Measurements from ENCODE around the gene PDE4D.

PDE4D gene

GRCh38 chr5:59125011-59125961 is 768.2 kb downstream of the PDE4D start:
- no peak for DNase-seq

DNA sequence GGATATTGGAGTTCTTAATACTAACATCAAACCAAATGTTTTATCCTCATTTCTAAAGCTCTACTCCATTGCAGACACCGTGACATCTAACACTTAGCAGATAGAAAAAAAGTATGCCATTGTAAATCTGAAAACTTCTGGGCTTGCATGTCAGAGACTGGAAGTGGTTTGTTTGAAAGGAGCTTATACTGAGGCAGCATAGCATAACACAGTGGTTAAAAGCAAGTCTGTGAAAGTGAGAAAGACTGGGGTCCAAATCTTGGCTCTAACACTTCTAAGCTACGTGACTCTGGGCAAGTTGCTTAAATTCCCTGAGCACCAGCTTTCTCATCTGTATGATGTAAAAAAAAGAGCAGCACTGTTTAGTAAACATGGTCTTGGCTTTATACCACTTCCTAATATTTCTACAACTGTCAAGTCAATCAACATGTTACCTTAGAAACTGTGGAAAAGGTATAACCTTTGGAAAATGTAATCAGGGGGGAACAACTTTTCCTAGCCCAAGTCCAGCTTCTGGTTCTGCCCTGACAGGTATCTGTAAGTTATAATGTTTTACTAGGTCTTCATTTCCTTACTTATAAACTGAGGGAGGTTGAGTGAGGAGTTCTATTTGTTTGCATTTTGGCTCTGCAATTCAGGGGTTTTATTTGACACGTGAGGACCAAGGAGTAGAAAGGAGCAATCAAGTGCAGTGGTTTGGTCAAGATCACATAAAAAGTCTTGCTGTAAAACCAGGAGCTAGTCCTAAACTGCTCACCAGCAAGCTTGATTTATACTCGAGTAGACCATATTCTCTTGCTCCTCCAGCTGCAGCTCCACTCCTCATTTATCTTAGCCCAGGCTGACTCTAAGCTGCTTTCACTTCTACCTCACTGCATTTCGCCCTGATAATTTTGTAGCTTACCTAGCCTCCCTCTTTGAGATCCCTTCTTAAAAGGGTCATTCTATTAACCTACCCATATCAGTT is 769.6 kb downstream of the PDE4D start:
- peak; percentile 49 for DNase-seq

DNA sequence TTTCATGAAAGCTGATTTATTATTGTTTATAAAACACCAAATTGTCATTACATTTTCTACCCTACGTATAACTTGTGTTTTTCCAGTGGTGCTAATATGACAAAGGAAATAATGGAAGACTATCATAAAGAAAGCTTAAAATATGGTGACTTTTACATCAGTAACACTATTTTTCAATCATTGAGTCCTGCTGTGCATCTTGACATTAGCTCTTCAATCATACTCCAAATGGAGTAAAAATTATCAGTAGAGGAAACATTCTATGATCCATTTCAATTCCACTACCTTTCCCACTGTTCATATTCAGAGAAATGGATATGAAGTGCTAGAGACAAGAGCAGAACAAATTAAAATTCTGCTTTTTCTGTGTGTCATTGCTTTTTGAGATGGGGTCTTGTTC is 774.0 kb downstream of the PDE4D start:
- no peak for DNase-seq

GRCh38 chr5:59117320-59117719 is 776.2 kb downstream of the PDE4D start:
- DNase-seq, result no peak

GRCh38 chr5:59116231-59116865 is 777.2 kb downstream of the PDE4D start:
- DNase-seq, result no peak

GRCh38 chr5:59115345-59115744 is 778.2 kb downstream of the PDE4D start:
- no peak for DNase-seq

DNA sequence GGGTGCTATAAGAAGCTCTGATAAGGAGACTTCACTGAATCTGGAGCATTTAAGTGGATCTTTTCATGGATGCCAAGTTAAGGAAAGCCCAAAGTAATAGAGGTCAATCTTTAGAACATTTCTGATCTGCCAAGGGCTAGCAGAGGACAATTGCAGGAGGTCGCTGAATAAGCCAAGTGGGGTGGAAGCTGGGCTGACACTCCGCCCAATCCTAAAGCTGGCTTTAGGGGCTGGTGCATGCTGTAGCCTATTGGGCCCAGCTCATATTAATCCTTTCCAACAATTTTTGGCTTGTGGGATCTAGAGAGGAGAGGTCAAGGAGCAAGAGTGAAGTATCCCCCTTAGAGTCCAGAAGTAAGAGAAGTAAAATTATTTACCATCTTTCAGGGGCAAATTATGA is 784.1 kb downstream of the PDE4D start:
- DNase-seq, result no peak

GRCh38 chr5:59107692-59108091 is 785.8 kb downstream of the PDE4D start:
- no peak for DNase-seq

DNA sequence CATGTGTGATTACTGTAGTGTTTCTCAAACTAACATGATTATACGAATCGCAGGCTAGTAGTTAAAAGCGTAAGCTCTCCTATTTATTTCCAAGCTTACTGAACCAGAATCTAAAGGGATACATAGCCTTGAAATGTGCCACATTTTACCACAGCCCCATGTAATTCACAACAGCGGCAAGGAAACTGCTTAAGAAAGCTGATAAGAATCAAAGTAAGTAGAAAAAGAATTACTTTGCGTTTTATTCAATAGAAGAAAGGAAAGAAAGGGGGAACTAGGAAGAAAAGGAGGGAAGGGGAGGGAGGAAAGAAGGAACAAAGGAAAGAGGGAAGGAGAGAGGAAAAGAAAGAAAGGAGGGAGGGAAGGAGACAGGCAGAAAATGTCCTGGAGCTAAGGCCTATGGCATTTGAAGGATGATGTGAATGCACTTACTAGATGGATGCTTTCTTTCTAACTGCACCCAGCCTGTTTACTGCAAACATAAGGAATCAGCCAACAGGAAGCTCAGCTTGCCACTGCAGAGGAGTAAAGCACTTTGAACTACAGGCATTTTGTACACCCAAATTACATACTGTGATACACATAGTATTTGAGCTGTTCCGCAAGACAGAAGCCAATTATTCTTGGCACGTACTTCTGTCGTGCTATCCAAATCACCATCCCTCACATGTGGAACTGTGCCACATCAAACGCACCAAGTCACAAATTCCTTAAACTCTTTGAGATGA is 789.0 kb downstream of the PDE4D start:
- DNase-seq, result no peak

GRCh38 chr5:59103303-59103702 is 790.2 kb downstream of the PDE4D start:
- no peak for DNase-seq

DNA sequence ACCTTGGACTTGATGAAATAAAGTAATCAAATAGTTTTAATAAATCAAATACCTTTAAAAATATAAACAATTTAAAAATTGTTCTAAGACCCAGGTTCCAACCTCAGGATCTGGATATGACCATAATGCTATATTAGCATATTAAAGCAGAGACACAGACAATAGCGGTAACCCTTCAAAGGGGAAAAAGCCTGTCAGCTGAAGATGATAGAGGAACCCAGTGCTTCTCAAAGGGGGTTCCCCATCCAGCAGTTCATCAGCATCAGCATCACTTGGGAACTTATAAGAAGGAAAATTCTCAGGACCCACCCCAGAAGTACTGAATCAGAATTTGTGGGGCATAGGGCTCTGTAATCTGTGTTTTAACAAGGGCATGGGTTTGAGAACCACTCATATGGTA is 791.1 kb downstream of the PDE4D start:
- no peak for DNase-seq

GRCh38 chr5:59100875-59101274 is 792.7 kb downstream of the PDE4D start:
- no peak for DNase-seq

DNA sequence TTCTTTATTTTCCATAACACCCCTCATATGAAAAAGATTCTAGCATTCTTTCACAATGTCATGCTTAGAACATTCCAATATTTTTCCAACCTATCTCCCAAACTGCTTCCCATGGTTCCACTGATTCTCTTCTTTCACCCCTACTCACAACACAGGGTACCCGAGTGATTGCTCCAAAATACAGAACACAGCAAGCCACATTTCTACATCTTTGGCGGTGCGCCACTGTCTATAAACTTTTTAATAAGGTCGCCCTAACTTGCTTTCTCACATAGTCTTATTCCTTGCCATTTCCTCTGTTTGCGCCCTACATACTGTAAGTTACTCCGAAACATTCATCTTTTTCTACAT is 793.6 kb downstream of the PDE4D start:
- DNase-seq, result no peak

DNA sequence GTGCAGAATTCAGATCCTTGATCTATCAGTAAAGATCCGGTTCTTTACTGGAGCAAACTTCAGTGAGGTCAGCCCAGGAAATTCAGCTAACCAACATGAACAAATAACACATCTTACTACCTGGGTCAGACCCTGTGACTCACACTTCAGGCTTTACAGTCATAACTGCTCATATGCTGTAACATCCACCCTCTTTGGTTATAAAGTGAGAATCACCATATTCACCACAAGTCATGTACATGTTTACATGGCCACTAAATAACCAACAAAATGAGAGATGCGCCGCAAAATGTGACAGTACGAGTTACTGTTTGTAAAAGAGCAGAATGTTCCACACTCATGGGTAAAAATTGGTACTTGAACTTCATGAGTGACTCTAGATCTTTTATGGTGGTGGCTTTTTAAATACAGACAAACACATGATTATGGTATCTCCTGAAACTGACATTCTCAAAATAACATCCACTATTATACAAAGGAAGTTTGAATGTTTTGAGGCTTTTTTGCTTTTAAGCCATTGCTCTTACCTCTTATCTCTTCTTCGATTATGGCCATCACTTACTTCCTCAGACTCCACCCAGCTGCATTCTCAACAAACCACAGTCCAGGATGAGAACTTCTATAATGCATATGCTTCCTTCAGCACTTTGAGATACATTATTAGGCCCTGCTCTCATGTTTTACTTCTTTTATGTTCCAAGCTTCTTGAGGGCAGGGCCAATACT is 794.1 kb downstream of the PDE4D start:
- DNase-seq, result peak; percentile 75

DNA sequence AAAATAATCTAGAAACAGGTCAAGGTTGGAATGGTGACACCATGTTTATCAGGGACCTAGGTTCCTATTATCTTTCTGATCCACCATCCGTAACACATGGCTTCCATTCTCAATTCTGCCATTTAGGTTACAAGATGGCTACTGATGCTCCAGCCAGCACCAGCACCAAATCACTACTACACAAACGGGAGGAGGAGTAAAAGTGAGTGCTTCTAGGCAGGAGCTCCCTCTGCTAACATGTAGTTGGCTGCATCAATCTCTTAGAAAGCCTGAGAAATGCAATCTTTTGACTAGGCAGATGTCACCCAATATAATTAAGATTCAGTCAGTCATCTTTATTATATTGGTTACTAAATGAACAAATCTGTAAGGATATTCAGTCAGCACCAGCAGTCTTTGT is 794.8 kb downstream of the PDE4D start:
- no peak for DNase-seq

- DNase-seq, result no peak
These were observed 795.8 kb downstream of the PDE4D start for GRCh38 chr5:59097712-59098111.

DNA sequence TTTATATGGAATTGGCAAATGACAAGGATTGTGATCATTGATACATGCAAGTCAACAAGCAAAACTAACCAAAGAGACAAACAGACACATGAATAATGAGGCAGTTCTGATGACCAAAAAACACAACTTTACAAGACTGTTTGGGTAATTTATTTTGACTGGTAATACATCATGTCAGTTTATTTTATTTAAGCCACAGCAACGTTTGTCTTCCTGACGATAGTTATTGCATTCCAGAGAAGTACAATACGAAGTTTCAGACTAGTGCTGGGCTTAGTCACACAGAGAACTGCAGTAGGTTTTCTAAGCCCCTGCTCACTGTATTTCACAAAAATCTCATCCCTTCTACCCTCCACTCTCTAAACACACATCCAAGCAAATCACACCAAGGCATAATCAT is 796.4 kb downstream of the PDE4D start:
- DNase-seq, result no peak

DNA sequence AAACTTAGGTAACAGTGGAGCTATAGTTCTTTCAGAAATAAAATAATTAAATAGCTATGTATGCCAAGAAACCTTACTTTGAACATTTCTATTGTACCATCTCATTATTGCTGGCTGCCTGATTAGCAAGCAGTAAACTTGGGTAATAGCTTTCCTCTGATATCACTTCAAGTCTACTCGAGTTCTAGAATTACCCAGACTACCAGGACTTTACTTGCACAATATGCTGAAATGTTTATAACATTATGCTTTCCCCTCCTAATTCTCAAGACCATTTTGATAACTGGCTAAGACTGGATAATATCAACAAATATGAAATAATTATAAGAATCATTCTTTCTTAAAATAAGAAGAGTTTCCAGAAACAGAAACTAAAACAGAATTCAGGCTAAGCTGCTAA is 798.0 kb downstream of the PDE4D start:
- DNase-seq, result no peak

DNA sequence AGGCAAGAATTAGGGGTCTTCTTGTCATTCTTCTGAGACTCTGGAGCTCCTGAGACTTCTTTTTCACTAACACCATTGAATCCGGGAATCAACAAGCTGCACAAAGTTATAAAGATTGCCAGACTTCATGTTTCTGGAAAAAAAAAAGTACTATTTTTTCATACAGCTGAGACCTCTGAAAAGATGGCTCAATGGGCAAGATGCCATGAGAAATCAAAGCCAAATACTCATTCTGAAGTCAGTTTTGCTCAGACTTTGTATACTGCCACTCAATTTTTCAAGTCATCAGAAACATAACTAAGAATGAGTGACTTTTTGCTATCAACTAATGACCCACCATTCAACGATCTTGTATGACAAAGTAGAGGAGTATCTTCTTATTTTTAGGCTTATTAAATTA is 798.7 kb downstream of the PDE4D start:
- no peak for DNase-seq

- DNase-seq, result no peak
These were observed 800.2 kb downstream of the PDE4D start for GRCh38 chr5:59093329-59093728.

GRCh38 chr5:59092758-59093157 is 800.8 kb downstream of the PDE4D start:
- no peak for DNase-seq

DNA sequence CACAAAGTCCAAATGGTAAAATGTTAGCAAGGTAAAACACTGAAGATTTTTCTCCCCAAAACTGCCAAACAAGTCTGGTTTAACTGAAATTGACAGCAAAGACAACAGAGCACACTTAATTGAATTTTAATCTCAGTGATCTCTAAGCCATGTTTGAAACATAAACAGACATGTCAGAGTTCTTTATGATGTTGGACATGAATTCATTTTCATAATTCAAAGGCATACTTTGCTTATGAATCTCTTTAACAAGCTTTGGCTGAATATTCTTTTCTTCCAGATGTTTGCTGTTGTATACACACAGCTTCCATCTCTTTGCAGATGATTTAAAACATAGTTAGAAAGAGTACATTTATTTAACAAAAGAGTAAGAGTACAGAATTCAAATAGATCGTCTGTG is 801.6 kb downstream of the PDE4D start:
- no peak for DNase-seq

Measured in CD4-positive, alpha-beta T cell treated with Interleukin-10 for 1 hour (primary cell).